GM21723 (cell line): ENCODE measurements around the gene TAF9B.
"Not testable (repeated sequence)": the region's sequence is repeated elsewhere in the genome, so short reads cannot be mapped to it uniquely, and the experiment has no call there.

Experiments used
- ATAC-seq: cut with Tn5 transposase; IDR thresholded peaks from one replicate; pipeline ENCODE4 v1.9.1; 2021; ENCODE audit warnings: mild to moderate bottlenecking, moderate library complexity; ENCODE audit not compliant: unreplicated experiment

The TAF9B gene

DNA sequence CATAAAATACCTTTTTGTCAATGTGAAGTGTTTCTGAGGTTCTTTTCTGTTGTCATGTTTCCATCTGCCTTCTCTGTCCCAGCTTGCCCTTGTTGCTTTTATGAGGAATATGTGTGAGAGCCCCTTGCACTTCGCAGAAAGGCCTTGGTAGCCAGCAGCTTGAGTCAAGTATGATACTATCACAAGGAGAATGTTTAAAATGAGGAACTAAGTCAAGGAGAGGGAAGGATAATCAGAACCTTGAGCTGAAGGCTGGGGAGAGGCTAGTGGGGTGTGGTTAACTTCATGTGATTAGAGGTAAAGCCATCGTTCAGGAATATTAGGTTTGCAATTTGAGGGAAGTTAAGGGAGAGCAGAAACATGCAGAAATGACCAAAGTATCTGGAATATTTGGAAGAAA lies 22.7 kb downstream of the TAF9B start:
- ATAC-seq = no peak

- no peak for ATAC-seq
Measured at GRCh38 chrX:78116365-78116764, 23.1 kb downstream of the TAF9B start.

DNA sequence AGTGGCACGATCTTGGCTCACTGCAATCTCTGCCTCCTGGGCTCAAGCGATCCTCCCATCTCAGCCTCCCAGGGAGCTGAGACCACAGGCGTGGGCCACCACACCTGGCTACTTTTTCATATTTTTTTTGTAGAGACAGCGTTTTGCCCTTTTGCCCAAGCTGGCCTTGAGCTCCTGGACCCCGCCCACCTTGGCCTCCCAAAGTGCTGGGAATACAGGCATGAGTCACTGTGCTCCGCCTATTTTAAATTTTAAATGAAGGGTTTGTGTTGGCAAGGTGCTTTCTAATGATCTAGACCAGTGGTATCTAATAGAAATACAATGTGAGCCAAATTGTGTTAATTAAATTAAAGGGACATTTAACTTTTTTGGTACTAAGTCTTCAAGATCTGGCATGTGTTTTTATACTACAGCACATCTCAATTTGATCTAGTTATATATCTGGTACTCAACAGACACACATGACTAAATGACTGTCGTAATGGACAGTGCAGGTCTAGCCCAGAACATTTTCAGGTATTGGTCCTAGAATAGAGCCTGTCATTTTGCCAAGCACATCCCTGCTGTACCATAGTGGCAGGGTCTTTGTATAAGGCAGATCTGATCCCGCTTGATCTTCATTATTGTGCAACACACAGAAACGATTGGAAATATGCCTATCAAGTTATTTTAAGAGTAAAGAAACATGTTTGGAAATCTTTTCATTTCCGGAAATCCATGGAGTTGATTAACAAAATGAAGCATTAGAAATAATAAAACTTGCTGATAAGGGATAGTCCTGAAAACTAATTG lies 28.1 kb downstream of the TAF9B start:
- ATAC-seq = no peak

- ATAC-seq = no peak
Measured at GRCh38 chrX:78109458-78109857, 30.0 kb downstream of the TAF9B start.

- ATAC-seq = no peak
Measured at GRCh38 chrX:78106651-78106986, 32.8 kb downstream of the TAF9B start.

- ATAC-seq = no peak
Measured at GRCh38 chrX:78105944-78106650, 33.4 kb downstream of the TAF9B start.

DNA sequence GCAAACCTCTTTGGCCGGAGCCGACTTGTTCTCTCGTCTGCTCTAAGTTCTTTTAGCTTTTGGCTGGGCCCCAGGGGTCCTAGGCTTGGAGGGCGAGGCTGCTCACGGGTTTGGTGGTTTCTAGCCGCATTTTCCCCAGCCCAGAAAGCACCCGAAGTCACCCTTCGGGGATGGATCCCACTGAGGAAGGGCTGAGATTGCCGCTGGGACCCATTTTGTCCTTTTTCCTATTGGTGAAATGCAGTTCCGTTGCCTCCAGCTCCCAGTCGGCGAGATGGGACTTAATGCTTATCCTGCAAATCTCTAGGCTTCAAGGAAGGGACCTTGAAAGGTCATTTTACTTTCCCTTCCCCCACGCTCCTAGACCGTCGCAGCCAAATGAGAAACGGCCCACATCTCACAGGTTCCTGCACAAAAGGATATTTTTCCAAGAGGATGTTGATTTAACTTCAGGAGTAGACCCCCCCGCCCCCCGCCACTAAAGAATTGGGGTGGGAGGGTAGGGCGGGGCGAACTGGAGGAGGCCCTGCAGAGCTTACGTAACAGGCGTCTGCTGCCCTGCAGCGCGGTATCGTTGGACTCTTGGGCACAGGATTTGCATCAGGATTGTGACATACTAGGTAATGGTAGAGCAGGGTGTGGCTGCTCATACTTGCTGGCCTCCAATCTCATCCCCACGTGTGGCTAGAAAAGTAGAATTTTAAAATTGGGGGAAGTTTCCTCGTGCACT lies 34.8 kb downstream of the TAF9B start:
- ATAC-seq = peak; percentile 31

DNA sequence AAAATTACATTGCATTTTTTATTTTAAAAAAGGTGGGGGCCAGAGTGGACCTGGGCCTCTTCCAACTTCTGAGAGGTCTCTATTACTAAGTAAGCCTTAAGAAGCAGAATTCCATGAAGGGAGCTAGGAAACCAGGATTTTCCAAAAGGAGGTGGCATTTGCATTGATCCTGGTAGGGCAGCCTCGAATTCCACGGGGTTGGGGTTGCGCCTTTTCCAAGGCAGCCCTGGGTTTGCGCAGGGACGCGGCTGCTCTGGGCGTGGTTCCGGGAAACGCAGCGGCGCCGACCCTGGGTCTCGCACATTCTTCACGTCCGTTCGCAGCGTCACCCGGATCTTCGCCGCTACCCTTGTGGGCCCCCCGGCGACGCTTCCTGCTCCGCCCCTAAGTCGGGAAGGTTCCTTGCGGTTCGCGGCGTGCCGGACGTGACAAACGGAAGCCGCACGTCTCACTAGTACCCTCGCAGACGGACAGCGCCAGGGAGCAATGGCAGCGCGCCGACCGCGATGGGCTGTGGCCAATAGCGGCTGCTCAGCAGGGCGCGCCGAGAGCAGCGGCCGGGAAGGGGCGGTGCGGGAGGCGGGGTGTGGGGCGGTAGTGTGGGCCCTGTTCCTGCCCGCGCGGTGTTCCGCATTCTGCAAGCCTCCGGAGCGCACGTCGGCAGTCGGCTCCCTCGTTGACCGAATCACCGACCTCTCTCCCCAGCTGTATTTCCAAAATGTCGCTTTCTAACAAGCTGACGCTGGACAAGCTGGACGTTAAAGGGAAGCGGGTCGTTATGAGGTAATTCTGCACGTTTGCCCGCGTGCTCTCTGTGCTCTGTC lies 35.6 kb downstream of the TAF9B start, which contains the start of gene PGK1:
Gene PGK1 (plus strand): TSS at position 626 of the 824 bp plus-strand sequence. CDS start 93 bp downstream, at position 719.
- peak; percentile 91 for ATAC-seq

DNA sequence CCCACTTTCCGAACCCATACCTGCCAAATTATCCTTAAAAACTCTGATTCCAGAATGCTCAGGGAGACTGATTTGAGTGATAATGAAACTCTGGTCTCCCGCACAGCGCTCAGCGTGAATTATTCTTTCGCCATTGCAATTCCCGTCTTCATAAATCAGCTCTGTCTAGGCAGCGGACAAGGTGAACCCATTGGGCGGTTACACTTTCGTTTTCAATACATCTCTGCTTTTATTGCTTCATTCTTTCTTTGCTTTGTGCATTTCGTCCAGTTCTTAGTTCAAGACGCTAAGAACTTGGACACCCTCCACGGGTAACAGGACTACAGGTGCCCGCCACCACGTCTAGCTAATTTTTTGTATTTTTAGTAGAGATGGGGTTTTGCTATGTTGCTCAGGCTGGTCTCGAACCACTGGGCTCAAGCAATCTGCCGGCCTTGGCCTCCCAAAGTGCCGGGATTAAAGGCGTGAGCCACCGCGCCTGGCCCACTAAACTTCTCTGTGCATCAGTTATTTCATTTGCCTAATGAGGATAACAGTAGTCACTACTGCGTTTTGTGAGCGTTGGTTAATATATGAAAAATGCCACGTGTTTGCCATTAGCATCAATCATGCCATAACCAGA lies 36.3 kb downstream of the TAF9B start:
- no peak for ATAC-seq

- no peak for ATAC-seq
Measured at GRCh38 chrX:78102091-78102490, 37.4 kb downstream of the TAF9B start.

DNA sequence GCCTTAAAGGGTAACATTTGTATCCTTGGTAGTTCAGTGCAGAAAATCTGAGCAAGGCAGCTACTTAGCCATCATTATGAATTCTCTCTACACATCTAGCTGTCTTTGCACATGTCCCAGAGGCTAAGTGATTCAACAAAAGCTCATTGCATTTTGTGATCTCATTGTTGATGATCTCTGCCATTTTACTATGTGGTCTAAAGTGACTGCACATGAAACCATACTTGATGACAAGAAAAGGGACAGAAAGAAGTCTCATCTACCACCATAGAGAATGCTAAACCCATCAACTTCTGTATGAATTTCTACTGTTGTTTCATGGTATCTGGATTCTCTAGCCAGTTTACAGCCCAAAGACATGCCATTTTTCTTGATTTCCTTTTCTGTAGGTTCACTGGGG lies 41.3 kb downstream of the TAF9B start:
- no peak for ATAC-seq

- peak; percentile 74 for ATAC-seq
Measured at GRCh38 chrX:78092296-78092695, 47.2 kb downstream of the TAF9B start.

DNA sequence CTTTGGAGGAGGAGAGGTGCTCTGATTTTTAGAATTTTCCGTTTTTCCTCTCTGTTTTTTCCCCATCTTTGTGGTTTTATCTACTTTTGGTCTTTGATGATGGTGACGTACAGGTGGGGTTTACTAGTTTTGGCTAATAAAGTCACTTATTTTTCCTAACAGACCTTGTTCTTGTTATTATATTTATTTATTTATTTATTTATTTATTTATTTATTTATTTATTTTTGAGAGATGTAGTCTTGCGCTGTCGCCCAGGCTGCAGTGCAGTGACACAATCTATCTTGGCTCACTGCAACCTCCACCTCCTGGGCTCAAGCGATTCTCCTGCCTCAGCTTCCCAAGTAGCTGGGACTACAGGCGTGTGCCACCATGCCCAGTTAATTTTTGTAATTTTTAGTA lies 58.0 kb downstream of the TAF9B start:
- ATAC-seq = not testable (repeated sequence)
